Loucy (cell line): ENCODE measurements around the gene SCAF8.
A peak's percentile ranks its signal among the peaks of the same experiment; 100 is the strongest.

Experiments
- H2AFZ ChIP-seq: fragments of 200-600 bp; sonication (generic); 2 replicates; pipeline ENCODE4 v1.6.0; 2016; ENCODE audit warnings: antibody characterized with exemption, mild to moderate bottlenecking, low read length, moderate library complexity
- H3F3A ChIP-seq: fragments of 200-600 bp; 2 replicates; pipeline ENCODE4 v1.6.0; 2016; ENCODE audit warnings: antibody characterized with exemption, low read depth, mild to moderate bottlenecking
- H3K27me3 ChIP-seq: fragments of 200-600 bp; sonication (generic); 2 replicates; pipeline ENCODE4 v1.6.1; 2014; ENCODE audit warnings: low read length, mild to moderate bottlenecking; ENCODE audit not compliant: insufficient read depth, poor library complexity, severe bottlenecking
- H3K36me3 ChIP-seq: fragments of 200-600 bp; sonication (generic); 2 replicates; pipeline ENCODE4 v1.6.1; 2016; ENCODE audit warnings: low read length; ENCODE audit not compliant: insufficient read depth
- H3K4me1 ChIP-seq: fragments of 200-600 bp; sonication (generic); 2 replicates; pipeline ENCODE4 v1.5.1; 2014; ENCODE audit warnings: low read length, mild to moderate bottlenecking; ENCODE audit not compliant: insufficient read depth, poor library complexity, severe bottlenecking
- H3K4me2 ChIP-seq: fragments of 200-600 bp; sonication (generic); 2 replicates; pipeline ENCODE4 v1.6.0; 2014; ENCODE audit warnings: antibody characterized with exemption, low read length, low read depth, mild to moderate bottlenecking; ENCODE audit not compliant: poor library complexity, severe bottlenecking
- H3K4me3 ChIP-seq: fragments of 200-600 bp; sonication (generic); 2 replicates; pipeline ENCODE4 v1.5.1; 2014; ENCODE audit warnings: low read length, mild to moderate bottlenecking, mixed read lengths; ENCODE audit not compliant: poor library complexity, severe bottlenecking
- H3K79me2 ChIP-seq: fragments of 200-600 bp; sonication (generic); 2 replicates; pipeline ENCODE4 v1.6.1; 2014; ENCODE audit warnings: low read length; ENCODE audit not compliant: insufficient read depth
- H3K9ac ChIP-seq: fragments of 200-600 bp; sonication (generic); 2 replicates; pipeline ENCODE4 v1.6.0; 2014; ENCODE audit warnings: mild to moderate bottlenecking, low read depth, low read length, moderate library complexity; ENCODE audit not compliant: poor library complexity, severe bottlenecking
- H3K9me2 ChIP-seq: fragments of 200-600 bp; sonication (generic); replicated peaks from 2 replicates; pipeline ENCODE4 v1.6.1; 2016; ENCODE audit warnings: low read depth, low read length, mixed read lengths
- H3K9me3 ChIP-seq: fragments of 200-600 bp; sonication (generic); 2 replicates; pipeline ENCODE4 v1.6.1; 2014; ENCODE audit warnings: mild to moderate bottlenecking, antibody characterized with exemption, low read length, low read depth; ENCODE audit not compliant: insufficient read depth
- H4K20me1 ChIP-seq: fragments of 200-600 bp; sonication (generic); 2 replicates; pipeline ENCODE4 v1.6.0; 2014; ENCODE audit warnings: antibody characterized with exemption, low read length, mild to moderate bottlenecking; ENCODE audit not compliant: insufficient read depth, poor library complexity, severe bottlenecking
- EZH2phosphoT487 ChIP-seq: fragments of 200-600 bp; IDR thresholded peaks from 2 replicates; pipeline ENCODE4 v1.6.1; 2018; ENCODE audit warnings: antibody characterized with exemption, mild to moderate bottlenecking, moderate library complexity, borderline replicate concordance
- TF ChIP-seq, protein P1 (sequence below): fragments of 200-600 bp; sonication (generic); conservative IDR thresholded peaks from 2 replicates; pipeline ENCODE4 v1.5.1; 2014; ENCODE audit warnings: mild to moderate bottlenecking, antibody characterized with exemption, low read length

SCAF8 gene

DNA sequence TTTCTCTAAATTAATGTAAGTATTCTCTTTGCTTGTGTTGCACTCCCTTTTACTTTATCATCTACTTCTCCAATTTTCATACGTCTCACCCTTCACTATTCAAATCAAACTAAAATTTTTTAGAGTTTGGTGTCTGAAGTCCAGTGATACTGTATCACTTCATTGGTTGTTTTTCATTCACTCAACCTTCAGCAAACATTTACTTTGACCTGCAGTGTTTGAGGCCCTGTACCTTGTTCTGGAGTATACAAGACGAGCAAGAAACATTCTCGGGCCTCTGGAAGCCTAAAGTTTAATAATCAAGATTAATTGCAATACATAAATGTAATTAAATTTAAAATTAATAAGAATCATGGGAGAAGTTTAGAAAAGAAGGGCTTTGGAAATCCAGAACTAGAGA, 64.6 kb downstream of the SCAF8 start:
- Histone ChIP-seq H3K36me3 (peaks cover 80% of the 10 kb centered on the region), H3K79me2 (peaks cover 9% of the 10 kb centered on the region; the same call in 1 of the 2 replicates), H3K9me3 (no peaks in the 10 kb centered on the region), H3K4me3 (no peak overlapping the region), H3K4me2 (no peak overlapping the region), H3K9ac (no peak overlapping the region), H3K9me2 (no peaks in the 10 kb centered on the region), H3K4me1 (no peaks in the 10 kb centered on the region), H3F3A (no peaks in the 10 kb centered on the region), H2AFZ (no peak overlapping the region), H3K27me3 (no peaks in the 10 kb centered on the region), H4K20me1 (peaks cover 13% of the 10 kb centered on the region)
- TF ChIP-seq, protein P1, sequence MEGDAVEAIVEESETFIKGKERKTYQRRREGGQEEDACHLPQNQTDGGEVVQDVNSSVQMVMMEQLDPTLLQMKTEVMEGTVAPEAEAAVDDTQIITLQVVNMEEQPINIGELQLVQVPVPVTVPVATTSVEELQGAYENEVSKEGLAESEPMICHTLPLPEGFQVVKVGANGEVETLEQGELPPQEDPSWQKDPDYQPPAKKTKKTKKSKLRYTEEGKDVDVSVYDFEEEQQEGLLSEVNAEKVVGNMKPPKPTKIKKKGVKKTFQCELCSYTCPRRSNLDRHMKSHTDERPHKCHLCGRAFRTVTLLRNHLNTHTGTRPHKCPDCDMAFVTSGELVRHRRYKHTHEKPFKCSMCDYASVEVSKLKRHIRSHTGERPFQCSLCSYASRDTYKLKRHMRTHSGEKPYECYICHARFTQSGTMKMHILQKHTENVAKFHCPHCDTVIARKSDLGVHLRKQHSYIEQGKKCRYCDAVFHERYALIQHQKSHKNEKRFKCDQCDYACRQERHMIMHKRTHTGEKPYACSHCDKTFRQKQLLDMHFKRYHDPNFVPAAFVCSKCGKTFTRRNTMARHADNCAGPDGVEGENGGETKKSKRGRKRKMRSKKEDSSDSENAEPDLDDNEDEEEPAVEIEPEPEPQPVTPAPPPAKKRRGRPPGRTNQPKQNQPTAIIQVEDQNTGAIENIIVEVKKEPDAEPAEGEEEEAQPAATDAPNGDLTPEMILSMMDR = no peak
- no peak for TF ChIP-seq EZH2phosphoT487

DNA sequence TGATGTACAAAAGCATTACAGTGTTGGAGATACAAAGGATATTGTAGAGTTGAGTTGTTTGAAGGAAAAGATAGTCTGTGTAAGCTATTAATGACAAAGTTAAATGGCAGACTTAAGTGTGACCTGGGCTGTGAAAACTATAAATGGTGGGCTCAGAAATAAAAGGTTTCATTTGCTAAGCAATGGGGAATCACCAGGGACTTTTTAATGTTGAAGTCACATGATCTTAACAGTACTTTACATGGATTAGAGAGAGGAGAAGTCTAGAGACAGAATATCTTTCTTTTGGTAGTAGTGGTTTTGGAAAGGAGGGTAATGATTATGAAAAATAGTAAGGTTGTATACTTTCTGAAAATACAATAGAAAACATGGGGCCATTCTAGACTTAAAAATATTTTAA, 67.1 kb downstream of the SCAF8 start:
- Histone ChIP-seq H4K20me1 (peaks cover 14% of the 10 kb centered on the region), H3K9me2 (no peaks in the 10 kb centered on the region), H3K9me3 (no peaks in the 10 kb centered on the region), H3K36me3 (peaks cover 80% of the 10 kb centered on the region), H3K79me2 (peaks cover 9% of the 10 kb centered on the region; the same call in 1 of the 2 replicates), H2AFZ (no peak overlapping the region), H3K4me3 (no peak overlapping the region), H3F3A (peaks cover 2% of the 10 kb centered on the region; the same call in 1 of the 2 replicates), H3K9ac (no peak overlapping the region), H3K27me3 (no peaks in the 10 kb centered on the region), H3K4me1 (no peaks in the 10 kb centered on the region), H3K4me2 (no peak overlapping the region)
- TF ChIP-seq EZH2phosphoT487 = no peak
- TF ChIP-seq, protein P1 = no peak

DNA sequence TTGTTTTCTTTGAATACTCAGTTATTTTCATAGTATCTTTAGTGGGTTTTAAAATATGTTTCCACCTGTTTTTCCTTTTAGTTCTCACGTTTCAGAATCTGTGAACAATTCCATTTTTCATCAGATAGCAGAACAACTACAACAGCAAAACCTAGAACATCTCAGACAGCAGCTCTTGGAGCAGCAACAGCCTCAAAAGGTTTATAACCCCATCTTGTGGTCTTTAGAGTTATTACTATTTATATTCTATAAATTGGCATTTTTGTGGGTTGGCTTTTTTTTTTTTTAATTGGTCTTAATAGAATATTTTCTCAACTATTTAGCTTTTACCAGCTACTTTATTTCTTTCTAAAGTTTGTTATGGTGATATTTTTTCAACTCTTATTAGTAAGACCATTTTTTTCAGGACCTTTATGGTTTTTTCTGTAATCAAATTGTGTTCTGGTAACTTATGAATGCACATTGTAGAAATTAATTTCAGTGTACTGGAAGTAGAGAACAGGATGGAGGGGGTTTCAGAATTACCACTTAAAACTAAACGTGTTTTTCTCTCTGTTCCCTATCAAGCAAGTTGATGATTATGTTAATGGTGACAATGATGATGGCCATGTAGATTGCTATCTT, 72.2 kb downstream of the SCAF8 start:
- H2AFZ ChIP-seq = no peak overlapping the region
- 0 out of 2 replicates have a peak, but pooled peaks cover 5% of the 10 kb centered on the region for H3K79me2 ChIP-seq
- H3K27me3 ChIP-seq = no peaks in the 10 kb centered on the region
- no peaks in the 10 kb centered on the region for H3K9me2 ChIP-seq
- peaks cover 8% of the 10 kb centered on the region; the same call in 1 of the 2 replicates for H3F3A ChIP-seq
- H4K20me1 ChIP-seq = peaks cover 10% of the 10 kb centered on the region
- no peak overlapping the region for H3K4me2 ChIP-seq
- H3K4me3 ChIP-seq = no peak overlapping the region
- H3K9ac ChIP-seq = no peak overlapping the region
- H3K4me1 ChIP-seq = no peaks in the 10 kb centered on the region
- H3K9me3 ChIP-seq = no peaks in the 10 kb centered on the region
- H3K36me3 ChIP-seq = peaks cover 91% of the 10 kb centered on the region
- no peak for TF ChIP-seq EZH2phosphoT487
- TF ChIP-seq, protein P1 = peak; percentile 68
